B cell (primary cell): Measurements from ENCODE around the gene HOXA11. TPM values are rescaled to one million over a fixed set of nuclear protein-coding genes. Genes with fewer than 3 reads are reported as not detected.

Source experiments
- ATAC-seq: fragments of 200-7000 bp; cut with Tn5 transposase; one replicate; pipeline ENCODE4 v1.10.0; 2021; ENCODE audit warnings: low read depth, mild to moderate bottlenecking, moderate number of reproducible peaks, moderate library complexity
- CTCF ChIA-PET: fragments of 350-600 bp; sonication (Branson Sonifier 250); formaldehyde crosslinking; loops from one replicate; lab custom pipeline; 2021; ENCODE audit warnings: antibody characterized with exemption, inconsistent platforms; lab: Charles Lee
- POLR2A ChIA-PET: fragments of 350-600 bp; sonication (Branson Sonifier 250); formaldehyde crosslinking; loops from one replicate; lab custom pipeline; 2021; ENCODE audit warnings: antibody characterized with exemption; lab: Charles Lee
- DNase-seq: peaks from one replicate; pipeline ENCODE4 v3.0.0; 2013
- H2AFZ ChIP-seq: 2 replicates; pipeline ENCODE4 v1.6.1; 2012; ENCODE audit warnings: mild to moderate bottlenecking, low read depth, low read length; ENCODE audit not compliant: insufficient read depth, poor library complexity, severe bottlenecking
- H3K27ac ChIP-seq, 2 donors: 1 replicate in 1 of 2; 2 replicates in 1 of 2; pipeline ENCODE4 v1.5.1; 2012 to 2013; ENCODE audit warnings: low read length in 2 of 2, mild to moderate bottlenecking in 2 of 2, moderate library complexity in 1 of 2
- H3K27me3 ChIP-seq, 4 experiments: fragments of 200-600 bp in 1 of 4; sonication (generic) in 1 of 4; replicated peaks in 1 of 4; 1 replicate in 2 of 4; 2 replicates in 2 of 4; pipeline versions ENCODE4 v1.6.1 to v1.7.0; 2013 to 2016; ENCODE audit warnings: low read length in 3 of 4, mild to moderate bottlenecking in 2 of 4, mixed read lengths in 1 of 4, moderate library complexity in 1 of 4; ENCODE audit not compliant: insufficient read depth in 4 of 4, control insufficient read depth in 3 of 4; ENCODE audit errors: control extremely low read depth in 1 of 4
- H3K36me3 ChIP-seq, 2 experiments: replicated peaks in 1 of 2; 1 replicate in 1 of 2; 2 replicates in 1 of 2; pipeline versions ENCODE4 v1.6.1 to v1.7.1; 2013; ENCODE audit warnings: low read length in 1 of 2; ENCODE audit not compliant: insufficient read depth in 2 of 2, control insufficient read depth in 1 of 2; ENCODE audit errors: control extremely low read depth in 1 of 2, extremely low read depth in 1 of 2
- H3K4me1 ChIP-seq, 2 donors: fragments of 200-600 bp in 1 of 2; sonication (generic) in 1 of 2; 1 replicate in 1 of 2; 2 replicates in 1 of 2; pipeline versions ENCODE4 v1.5.1 to v1.6.1; 2013 to 2017; ENCODE audit warnings: low read length in 2 of 2; ENCODE audit not compliant: control insufficient read depth in 2 of 2, insufficient read depth in 2 of 2
- H3K4me2 ChIP-seq: replicated peaks from 2 replicates; pipeline ENCODE3; 2012; ENCODE audit warnings: mild to moderate bottlenecking, low read depth, low read length; ENCODE audit not compliant: poor library complexity, severe bottlenecking
- H3K4me3 ChIP-seq, 5 experiments: fragments of 200-600 bp in 1 of 5; sonication (generic) in 1 of 5; 1 replicate in 3 of 5; 2 replicates in 2 of 5; pipeline versions ENCODE4 v1.5.1 to v1.7.0; 2011 to 2016; ENCODE audit warnings: low read length in 4 of 5, mild to moderate bottlenecking in 4 of 5, low read depth in 2 of 5, control low read depth in 1 of 5, moderate library complexity in 1 of 5; ENCODE audit not compliant: insufficient read depth in 1 of 5; ENCODE audit errors: control extremely low read depth in 1 of 5, extremely low read depth in 1 of 5
- H3K79me2 ChIP-seq: fragments of 200-600 bp; sonication (generic); one replicate; pipeline ENCODE4 v1.6.0; 2016; ENCODE audit warnings: low read length; ENCODE audit not compliant: control insufficient read depth, insufficient read depth
- H3K9ac ChIP-seq: fragments of 200-600 bp; sonication (generic); 2 replicates; pipeline ENCODE4 v1.6.1; 2017; ENCODE audit warnings: mild to moderate bottlenecking, low read length, moderate library complexity
- H3K9me3 ChIP-seq, 3 donors: one replicate each; pipeline versions ENCODE4 v1.6.1 to v1.7.1; 2013; ENCODE audit warnings: low read length in 2 of 3; ENCODE audit not compliant: control insufficient read depth in 2 of 3, insufficient read depth in 1 of 3; ENCODE audit errors: control extremely low read depth in 1 of 3
- H4K20me1 ChIP-seq: 2 replicates; pipeline ENCODE4 v1.6.0; 2012; ENCODE audit warnings: mild to moderate bottlenecking, low read length; ENCODE audit not compliant: insufficient read depth, control insufficient read depth, poor library complexity, severe bottlenecking
- H3K27ac Mint-ChIP-seq: one replicate; pipeline ENCODE4 v1.8.0; 2021; ENCODE audit warnings: mixed read lengths
- H3K27me3 Mint-ChIP-seq: one replicate; pipeline ENCODE4 v1.8.0; 2021; ENCODE audit warnings: mixed read lengths
- H3K4me1 Mint-ChIP-seq: one replicate; pipeline ENCODE4 v1.8.0; 2021; ENCODE audit warnings: mixed read lengths
- H3K4me3 Mint-ChIP-seq: one replicate; pipeline ENCODE4 v1.8.0; 2021; ENCODE audit warnings: mixed read lengths
- H3K9me3 Mint-ChIP-seq: one replicate; pipeline ENCODE4 v1.8.0; 2022; ENCODE audit warnings: mixed read lengths; ENCODE audit not compliant: insufficient read depth
- EZH2 ChIP-seq: IDR thresholded peaks from 2 replicates; pipeline ENCODE4 v1.6.1; 2012; ENCODE audit warnings: borderline replicate concordance, low read depth, mild to moderate bottlenecking, moderate library complexity, low read length; ENCODE audit not compliant: insufficient read depth, poor library complexity, severe bottlenecking
- WGBS: methylation state at CpG from one replicate; pipeline ENCODE4 v1.1.5; 2013; ENCODE audit warnings: missing lambda C conversion rate; ENCODE audit not compliant: insufficient coverage; 5-methylcytosine and 5-hydroxymethylcytosine counted together
- intact Hi-C: fragments of 100-400 bp; cut with micrococcal nuclease; formaldehyde crosslinking; loops from one replicate; pipeline ENCODE4 v1.10.0; 2022
- polyA plus RNA-seq: library from polyadenylated mRNA; depleted of rRNA; stranded (reverse); fragments of >200 nt; gene quantifications from 2 replicates; pipeline ENCODE4 v1.2.3, GENCODE V29; 2012
- total RNA-seq, 2 donors: library from RNA; stranded (reverse); fragments of 120-200 nt in 1 of 2; gene quantifications; 1 replicate in 1 of 2; 2 replicates in 1 of 2; pipeline versions ENCODE4 v1.2.3 to v1.2.4, GENCODE V29; 2013 to 2022
- TF ChIP-seq, protein P1 (sequence below): fragments of 200-600 bp; IDR thresholded peaks from one replicate; pipeline ENCODE4 v1.8.0; 2022; ENCODE audit warnings: antibody characterized with exemption, mild to moderate bottlenecking

HOXA11 gene
- total and polyA plus RNA-seq, 2 donors (not counting 1 experiment from before 2014, with no cell fraction given): not detected

DNA sequence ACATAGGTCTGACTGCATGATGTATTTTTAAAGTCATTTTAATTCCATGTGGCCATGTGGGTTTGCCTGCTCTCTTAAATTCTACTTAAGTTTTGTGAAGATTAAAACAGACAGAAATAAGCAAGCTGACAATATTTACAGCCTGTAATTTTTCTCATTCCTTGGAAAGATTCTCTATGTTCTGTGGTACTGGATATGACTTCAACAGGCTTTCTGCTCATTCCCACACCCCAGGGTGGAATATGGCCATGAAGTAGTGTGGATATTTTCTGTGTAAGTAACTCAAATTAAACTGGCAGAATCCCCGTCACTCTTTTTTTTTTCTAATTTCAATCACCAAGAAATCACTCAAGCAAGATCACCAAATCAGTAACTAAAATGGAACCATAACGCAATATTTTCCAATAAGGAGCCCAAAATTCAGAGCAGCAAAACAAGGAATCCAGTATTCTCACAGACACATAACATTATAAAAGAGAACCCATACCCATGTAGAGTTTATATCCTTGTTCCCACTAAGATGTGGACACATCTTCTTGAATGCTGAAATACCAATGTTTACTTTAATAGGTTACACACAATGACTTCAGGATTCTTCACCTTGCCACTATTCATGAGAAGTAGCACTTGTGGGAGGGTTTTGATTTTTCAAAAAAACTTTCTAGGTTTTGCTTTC is 47.3 kb downstream of the HOXA11 start:
- Histone ChIP-seq H3K36me3 (no peaks in the 10 kb centered on the region), H3K4me1 (no peaks in the 10 kb centered on the region), H3K4me3 (no peak overlapping the region), H3K9ac (no peak overlapping the region), H2AFZ (no peak overlapping the region), H3K4me2 (no peak overlapping the region), H3K27me3 (peaks cover 0 to 37% (median 22%) of the 10 kb centered on the region in 4 experiments), H3K79me2 (no peaks in the 10 kb centered on the region), H3K27ac (no peak overlapping the region), H4K20me1 (no peaks in the 10 kb centered on the region), H3K9me3 (peaks cover 0 to 12% (median 0%) of the 10 kb centered on the region in 3 donors)
- ATAC-seq (no peak), DNase-seq (no peak)
- intact Hi-C loops: no loop called here
- TF ChIP-seq, protein P1, sequence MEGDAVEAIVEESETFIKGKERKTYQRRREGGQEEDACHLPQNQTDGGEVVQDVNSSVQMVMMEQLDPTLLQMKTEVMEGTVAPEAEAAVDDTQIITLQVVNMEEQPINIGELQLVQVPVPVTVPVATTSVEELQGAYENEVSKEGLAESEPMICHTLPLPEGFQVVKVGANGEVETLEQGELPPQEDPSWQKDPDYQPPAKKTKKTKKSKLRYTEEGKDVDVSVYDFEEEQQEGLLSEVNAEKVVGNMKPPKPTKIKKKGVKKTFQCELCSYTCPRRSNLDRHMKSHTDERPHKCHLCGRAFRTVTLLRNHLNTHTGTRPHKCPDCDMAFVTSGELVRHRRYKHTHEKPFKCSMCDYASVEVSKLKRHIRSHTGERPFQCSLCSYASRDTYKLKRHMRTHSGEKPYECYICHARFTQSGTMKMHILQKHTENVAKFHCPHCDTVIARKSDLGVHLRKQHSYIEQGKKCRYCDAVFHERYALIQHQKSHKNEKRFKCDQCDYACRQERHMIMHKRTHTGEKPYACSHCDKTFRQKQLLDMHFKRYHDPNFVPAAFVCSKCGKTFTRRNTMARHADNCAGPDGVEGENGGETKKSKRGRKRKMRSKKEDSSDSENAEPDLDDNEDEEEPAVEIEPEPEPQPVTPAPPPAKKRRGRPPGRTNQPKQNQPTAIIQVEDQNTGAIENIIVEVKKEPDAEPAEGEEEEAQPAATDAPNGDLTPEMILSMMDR: no peak
- TF ChIP-seq EZH2: no peak
- no peaks in the 10 kb centered on the region for H3K9me3 Mint-ChIP-seq
- WGBS: no CpG with 5 or more reads among the region's 2 CpGs
- CTCF ChIA-PET: interaction anchor here (0.8 kb wide), 1 partner anchor 51 kb away, joined by 4 read pairs; no protein-coding TSS in a partner anchor
- POLR2A ChIA-PET: no interaction called here
- H3K27ac Mint-ChIP-seq: no peak overlapping the region
- H3K4me3 Mint-ChIP-seq: no peak overlapping the region
- H3K27me3 Mint-ChIP-seq: peaks cover 66% of the 10 kb centered on the region
- peaks cover 3% of the 10 kb centered on the region for H3K4me1 Mint-ChIP-seq

DNA sequence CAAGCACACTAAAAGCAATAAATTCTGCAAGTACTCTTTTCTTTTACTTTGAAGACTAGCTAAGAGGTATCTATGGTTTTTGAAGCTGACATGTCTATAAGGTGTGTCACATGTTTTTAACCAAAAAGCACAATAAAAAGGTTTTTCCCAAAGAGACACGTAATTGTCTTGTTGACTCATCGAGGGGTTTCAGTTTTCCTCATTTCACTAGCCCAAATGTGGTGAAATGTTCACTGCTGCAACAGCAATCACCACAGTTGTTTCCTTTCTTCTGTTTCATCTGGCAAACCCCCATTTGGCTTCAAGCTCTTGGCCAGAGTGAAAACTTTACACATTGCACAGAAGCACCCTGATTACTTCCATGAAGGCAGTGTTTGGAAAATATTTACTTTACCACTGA is 50.6 kb downstream of the HOXA11 start:
- no peaks in the 10 kb centered on the region for H3K79me2 ChIP-seq
- intact Hi-C loops: no loop called here

More for the DNA sequence above, 50.6 kb downstream of the HOXA11 start:
- no peak overlapping the region for H3K27ac Mint-ChIP-seq
- no peak for ATAC-seq
- H3K4me3 ChIP-seq: no peak overlapping the region
- ChIA-PET POLR2A (no interaction called here), CTCF (no interaction called here)
- no peak overlapping the region for H3K4me2 ChIP-seq
- no peak overlapping the region for H3K27ac ChIP-seq
- H2AFZ ChIP-seq: no peak overlapping the region
- peaks cover 0 to 13% (median 0%) of the 10 kb centered on the region in 3 donors for H3K9me3 ChIP-seq
- TF ChIP-seq, protein P1: no peak
- TF ChIP-seq EZH2: no peak
- H3K9me3 Mint-ChIP-seq: no peaks in the 10 kb centered on the region
- peaks cover 0 to 31% (median 18%) of the 10 kb centered on the region in 4 experiments for H3K27me3 ChIP-seq
- WGBS: 0% methylated on average over 1 of the region's 2 CpGs
- peaks cover 64% of the 10 kb centered on the region for H3K27me3 Mint-ChIP-seq
- H3K36me3 ChIP-seq: no peaks in the 10 kb centered on the region
- H3K4me1 Mint-ChIP-seq: no peaks in the 10 kb centered on the region
- no peak overlapping the region for H3K4me3 Mint-ChIP-seq
- no peaks in the 10 kb centered on the region for H4K20me1 ChIP-seq
- no peak overlapping the region for H3K9ac ChIP-seq
- no peaks in the 10 kb centered on the region for H3K4me1 ChIP-seq
- DNase-seq: no peak
